Measurements from ENCODE around the gene TRDMT1. TPM values are rescaled to one million over a fixed set of nuclear protein-coding genes. Genes with fewer than 3 reads are reported as not detected.

Gene TRDMT1
- total and polyA plus RNA-seq, 2 donors (not counting 1 experiment from before 2014, with no cell fraction given) = 5.8 to 7.0 TPM

GRCh38 chr10:17217631-17218232 lies 16.3 kb upstream of the TRDMT1 start:
- no peak overlapping the region for H3K4me2 ChIP-seq (ENCODE audit: extremely low read depth, insufficient read depth, low read length)
- no peaks in the 10 kb centered on the region for H3K79me2 ChIP-seq (ENCODE audit: control insufficient read depth, insufficient read depth, low read length)
- peaks cover 31% of the 10 kb centered on the region for H3K4me1 ChIP-seq (ENCODE audit: control insufficient read depth, extremely low read depth, insufficient read depth, low read length)
- no peaks in the 10 kb centered on the region for H4K20me1 ChIP-seq (ENCODE audit: control insufficient read depth, extremely low read depth, insufficient read depth, low read length)
- no peaks in the 10 kb centered on the region for H3K27me3 ChIP-seq (ENCODE audit: control insufficient read depth, insufficient read depth, low read length)
- no peaks in the 10 kb centered on the region for H3K36me3 ChIP-seq (ENCODE audit: control insufficient read depth, insufficient read depth, low read length)
- peak overlapping the region; percentile 96 for H3K27ac ChIP-seq (ENCODE audit: insufficient read depth, low read length)
- no peak overlapping the region for H3K9ac ChIP-seq (ENCODE audit: insufficient read depth, low read length)
- H3K4me3 ChIP-seq (replicated peaks in 1 of 4; ENCODE audit: control extremely low read depth in 1 of 4, insufficient read depth in 1 of 4, low read depth in 3 of 4, low read length in 4 of 4) = no peak overlapping the region
- TF ChIP-seq EZH2 (IDR thresholded peaks at IDR 0.05; ENCODE audit: low read length, missing control alignments) (no peak), CTCF (conservative IDR thresholded peaks at IDR 0.05 in 1 of 2, IDR thresholded peaks at IDR 0.05 in 1 of 2; ENCODE audit: low read depth in 1 of 2, low read length in 2 of 2) (no peak)
- no peaks in the 10 kb centered on the region for H3K9me3 ChIP-seq (ENCODE audit: control insufficient read depth, insufficient read depth, low read depth, low read length)
- no peak overlapping the region for H2AFZ ChIP-seq (ENCODE audit: low read length)
- DNase-seq (ENCODE audit: low read depth in 2 of 2) = peak; percentile 51 to 93

DNA sequence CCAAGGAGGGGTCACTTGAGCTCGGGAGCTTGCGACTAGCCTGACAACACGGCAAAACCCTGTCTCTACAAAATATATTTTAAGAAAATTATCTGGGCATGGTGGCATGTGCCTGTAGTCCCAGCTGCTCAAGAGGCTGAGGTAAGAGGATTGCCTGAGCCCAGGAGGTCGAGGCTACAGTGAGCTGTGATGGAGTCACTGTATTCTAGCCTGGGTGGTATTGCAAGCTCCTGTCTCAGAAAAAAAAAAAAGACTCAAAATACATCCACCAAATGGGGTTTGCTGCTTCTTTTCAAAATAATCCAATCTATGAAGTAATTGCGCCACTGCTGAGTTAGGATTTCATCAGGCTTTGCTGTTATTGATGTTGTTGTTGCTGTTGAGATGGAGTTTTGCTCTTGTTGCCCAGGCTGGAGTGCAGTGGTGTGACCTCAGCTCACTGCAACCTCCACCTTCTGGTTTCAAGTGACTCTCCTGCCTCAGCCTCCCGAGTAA lies 15.5 kb upstream of the TRDMT1 start:
- Histone ChIP-seq H2AFZ (ENCODE audit: low read length) (no peak overlapping the region), H3K27me3 (ENCODE audit: control insufficient read depth, insufficient read depth, low read length) (no peaks in the 10 kb centered on the region), H3K9ac (ENCODE audit: insufficient read depth, low read length) (peak overlapping the region; percentile 48), H4K20me1 (ENCODE audit: control insufficient read depth, extremely low read depth, insufficient read depth, low read length) (no peaks in the 10 kb centered on the region), H3K4me1 (ENCODE audit: control insufficient read depth, extremely low read depth, insufficient read depth, low read length) (peaks cover 31% of the 10 kb centered on the region), H3K79me2 (ENCODE audit: control insufficient read depth, insufficient read depth, low read length) (no peaks in the 10 kb centered on the region), H3K27ac (ENCODE audit: insufficient read depth, low read length) (peak overlapping the region; percentile 96), H3K4me3 (replicated peaks in 1 of 4; ENCODE audit: control extremely low read depth in 1 of 4, insufficient read depth in 1 of 4, low read depth in 3 of 4, low read length in 4 of 4) (no peak overlapping the region), H3K4me2 (ENCODE audit: extremely low read depth, insufficient read depth, low read length) (peak overlapping the region; percentile 28), H3K36me3 (ENCODE audit: control insufficient read depth, insufficient read depth, low read length) (no peaks in the 10 kb centered on the region), H3K9me3 (ENCODE audit: control insufficient read depth, insufficient read depth, low read depth, low read length) (no peaks in the 10 kb centered on the region)
- no peak for DNase-seq (ENCODE audit: low read depth in 2 of 2)
- TF ChIP-seq CTCF (conservative IDR thresholded peaks at IDR 0.05 in 1 of 2, IDR thresholded peaks at IDR 0.05 in 1 of 2; ENCODE audit: low read depth in 1 of 2, low read length in 2 of 2) (no peak), EZH2 (IDR thresholded peaks at IDR 0.05; ENCODE audit: low read length, missing control alignments) (no peak)

DNA sequence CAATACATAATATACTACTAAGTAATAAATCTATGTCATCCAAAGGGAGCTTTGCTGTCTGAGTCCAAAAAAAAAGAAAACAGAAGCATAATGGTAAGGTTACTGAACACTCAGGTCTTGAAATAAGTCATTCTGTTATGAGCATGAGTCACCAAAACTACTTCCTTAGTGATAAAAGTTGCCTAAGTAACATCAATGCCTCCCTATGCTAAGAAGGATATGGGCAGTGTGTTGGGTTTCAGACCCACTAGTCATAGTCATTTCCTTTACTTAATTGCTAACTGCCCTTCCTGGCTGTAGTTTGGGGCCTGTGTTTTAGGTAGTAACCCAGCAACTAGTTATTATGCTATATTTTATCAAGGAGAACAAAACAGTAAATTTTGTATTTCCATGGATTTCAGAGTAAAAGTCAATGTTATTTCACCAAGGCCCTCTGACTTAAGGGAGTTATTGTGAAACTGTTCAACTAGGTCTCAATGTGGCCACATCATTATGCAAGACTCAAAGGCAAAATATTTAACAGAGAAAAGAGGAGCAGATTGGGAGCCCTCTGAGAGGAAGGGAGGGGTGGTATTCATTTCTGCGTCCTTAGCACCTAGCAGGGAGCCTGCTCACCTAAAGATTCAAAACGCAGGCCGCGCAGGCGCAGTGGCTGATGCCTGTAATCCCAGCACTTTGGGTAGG lies 14.9 kb upstream of the TRDMT1 start:
- no peaks in the 10 kb centered on the region for H4K20me1 ChIP-seq (ENCODE audit: control insufficient read depth, extremely low read depth, insufficient read depth, low read length)
- H3K27ac ChIP-seq (ENCODE audit: insufficient read depth, low read length) = peak overlapping the region; percentile 96
- H3K4me3 ChIP-seq (replicated peaks in 1 of 4; ENCODE audit: control extremely low read depth in 1 of 4, insufficient read depth in 1 of 4, low read depth in 3 of 4, low read length in 4 of 4) = no peak overlapping the region
- no peaks in the 10 kb centered on the region for H3K79me2 ChIP-seq (ENCODE audit: control insufficient read depth, insufficient read depth, low read length)
- peak overlapping the region; percentile 48 for H3K9ac ChIP-seq (ENCODE audit: insufficient read depth, low read length)
- peaks cover 31% of the 10 kb centered on the region for H3K4me1 ChIP-seq (ENCODE audit: control insufficient read depth, extremely low read depth, insufficient read depth, low read length)
- H2AFZ ChIP-seq (ENCODE audit: low read length) = no peak overlapping the region
- H3K9me3 ChIP-seq (ENCODE audit: control insufficient read depth, insufficient read depth, low read depth, low read length) = no peaks in the 10 kb centered on the region
- TF ChIP-seq CTCF (conservative IDR thresholded peaks at IDR 0.05 in 1 of 2, IDR thresholded peaks at IDR 0.05 in 1 of 2; ENCODE audit: low read depth in 1 of 2, low read length in 2 of 2) (no peak), EZH2 (IDR thresholded peaks at IDR 0.05; ENCODE audit: low read length, missing control alignments) (no peak)
- no peaks in the 10 kb centered on the region for H3K36me3 ChIP-seq (ENCODE audit: control insufficient read depth, insufficient read depth, low read length)
- DNase-seq (ENCODE audit: low read depth in 2 of 2) = peak; percentile 97 to 100
- H3K4me2 ChIP-seq (ENCODE audit: extremely low read depth, insufficient read depth, low read length) = peak overlapping the region; percentile 28
- H3K27me3 ChIP-seq (ENCODE audit: control insufficient read depth, insufficient read depth, low read length) = no peaks in the 10 kb centered on the region
